HG03097 (cell line): Measurements from ENCODE around the gene AQP5.

Experiments
- ATAC-seq: cut with Tn5 transposase; IDR thresholded peaks from one replicate; pipeline ENCODE4 v1.9.1; 2021; ENCODE audit not compliant: unreplicated experiment, low FRiP score

The AQP5 gene

GRCh38 chr12:49962861-49963765 is 1.4 kb downstream of the AQP5 start:
- ATAC-seq: no peak

- ATAC-seq: no peak
These were observed 2.5 kb downstream of the AQP5 start for GRCh38 chr12:49963976-49964815.

- ATAC-seq: no peak
These were observed 3.4 kb downstream of the AQP5 start for GRCh38 chr12:49964849-49965624.

DNA sequence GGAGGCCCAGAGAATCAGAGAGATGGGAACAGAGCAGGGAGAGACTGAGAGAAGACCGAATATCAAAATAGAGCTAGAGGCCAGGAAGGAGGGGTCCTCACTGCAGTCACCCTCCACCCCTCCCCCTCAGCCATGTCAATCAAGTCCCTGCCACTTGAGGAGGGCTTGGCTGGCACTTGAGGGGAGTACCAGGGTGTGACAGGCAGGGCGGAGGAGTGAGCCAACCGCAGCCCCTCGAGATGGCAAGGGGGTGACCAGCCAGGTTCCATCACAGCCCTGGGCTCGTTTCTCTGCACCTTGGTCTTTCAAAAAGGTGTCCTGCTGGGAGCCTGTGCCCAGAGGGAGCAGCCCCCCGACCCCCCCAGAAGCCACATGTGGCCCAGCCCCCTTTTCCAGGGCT is 4.2 kb downstream of the AQP5 start:
- no peak for ATAC-seq

DNA sequence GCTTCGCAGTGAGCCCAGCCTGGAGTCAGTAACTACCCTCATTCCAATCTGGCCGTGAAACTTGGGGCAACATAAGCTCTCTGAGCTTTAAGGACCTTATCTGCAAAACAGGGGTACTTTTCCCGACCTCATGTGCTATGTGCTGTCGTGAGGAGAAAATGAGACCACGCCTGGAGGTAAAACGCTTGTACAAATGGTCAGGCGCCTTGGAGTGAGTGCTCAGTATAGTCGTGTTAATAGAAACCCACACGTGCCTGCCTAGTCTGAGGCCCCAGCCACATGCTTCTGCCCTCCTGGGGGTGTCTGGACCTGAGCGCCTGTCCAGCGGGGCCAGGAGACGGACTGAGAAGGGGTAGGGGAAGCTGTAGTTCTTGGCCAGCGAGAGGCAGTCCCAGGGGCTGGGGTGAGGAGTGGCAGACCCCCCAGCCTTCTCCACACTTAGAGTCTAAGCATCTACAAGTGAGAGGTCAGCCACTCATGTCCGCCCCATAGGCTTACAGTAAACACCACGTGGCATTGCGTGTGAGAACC is 4.9 kb downstream of the AQP5 start:
- ATAC-seq: no peak

DNA sequence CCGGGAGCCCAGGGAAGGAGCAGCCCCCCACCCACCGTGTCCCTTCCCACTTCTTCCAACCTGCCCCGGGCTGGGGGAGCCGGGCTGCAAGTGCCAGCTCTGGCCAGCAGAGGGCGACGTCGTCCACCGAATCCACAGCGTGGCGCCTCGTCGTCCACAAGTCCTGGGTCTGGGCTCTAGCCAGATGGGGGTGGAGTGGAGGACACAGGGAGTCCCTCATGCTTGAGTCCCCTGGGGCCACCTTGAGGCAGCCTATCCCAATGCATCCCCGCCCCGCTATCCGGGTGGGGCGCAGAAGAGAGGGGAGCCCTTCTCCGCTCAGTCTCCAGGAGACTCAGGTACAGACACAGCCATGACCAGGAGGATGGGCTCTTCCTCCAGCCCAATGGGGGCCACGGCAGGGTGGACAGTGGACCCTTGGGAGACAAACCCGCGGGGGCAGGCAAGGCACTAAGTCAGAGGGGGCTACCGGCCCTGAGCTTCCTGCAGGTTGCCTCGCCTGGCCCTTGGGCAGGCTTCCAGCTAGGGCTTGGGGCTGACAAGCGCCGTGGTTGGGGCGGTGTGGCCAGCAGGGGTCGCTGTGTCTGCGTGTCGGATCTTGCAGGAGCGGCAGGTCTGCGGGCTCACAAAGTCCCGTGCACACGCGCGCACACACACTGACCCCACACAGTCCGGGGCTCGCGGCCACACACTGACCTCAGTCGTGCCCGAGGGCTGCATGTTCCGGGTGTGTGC is 5.5 kb downstream of the AQP5 start:
- ATAC-seq: no peak

DNA sequence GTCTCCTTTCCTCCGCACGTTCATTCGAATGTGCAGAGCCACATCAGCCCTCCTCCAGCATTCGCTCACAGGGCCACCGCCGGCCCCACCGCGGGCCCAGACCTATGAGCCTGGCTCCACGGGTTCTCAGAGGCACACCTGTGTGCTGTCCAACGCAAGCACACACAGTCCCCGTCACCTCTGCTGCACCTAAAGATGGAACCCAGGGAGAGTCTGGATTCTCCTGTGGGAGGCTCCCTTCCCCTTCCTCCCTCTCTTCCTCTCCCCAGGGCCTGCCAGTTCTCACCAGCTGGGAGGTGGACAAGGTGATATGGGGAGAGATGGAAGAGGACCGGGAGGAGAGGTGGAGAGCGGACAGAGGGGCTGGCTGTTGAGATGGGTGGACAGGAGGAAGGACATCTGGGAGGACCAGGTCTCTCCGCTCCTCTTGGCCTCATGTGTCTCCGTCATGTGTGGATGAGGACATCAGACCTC is 6.1 kb downstream of the AQP5 start:
- no peak for ATAC-seq

DNA sequence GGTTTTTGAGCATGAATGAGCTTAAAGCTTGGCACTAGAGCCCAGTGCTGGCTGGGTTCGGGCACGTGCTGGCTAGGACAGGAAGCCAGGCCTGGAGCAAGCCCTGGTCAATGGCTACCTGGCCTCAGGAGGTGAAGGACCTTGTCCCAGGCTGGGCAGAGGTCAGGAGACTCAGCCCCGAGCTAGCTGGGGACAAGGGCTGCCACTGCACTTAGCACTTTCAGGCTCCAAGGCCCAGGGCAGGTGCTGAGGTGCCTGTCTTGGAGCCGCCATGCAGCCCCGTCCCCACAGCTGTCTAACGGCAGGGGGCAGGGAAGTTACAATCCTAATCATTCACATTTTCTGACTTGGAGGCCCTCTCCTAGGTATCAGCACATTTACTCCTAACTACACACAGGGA is 6.8 kb downstream of the AQP5 start:
- ATAC-seq: no peak

DNA sequence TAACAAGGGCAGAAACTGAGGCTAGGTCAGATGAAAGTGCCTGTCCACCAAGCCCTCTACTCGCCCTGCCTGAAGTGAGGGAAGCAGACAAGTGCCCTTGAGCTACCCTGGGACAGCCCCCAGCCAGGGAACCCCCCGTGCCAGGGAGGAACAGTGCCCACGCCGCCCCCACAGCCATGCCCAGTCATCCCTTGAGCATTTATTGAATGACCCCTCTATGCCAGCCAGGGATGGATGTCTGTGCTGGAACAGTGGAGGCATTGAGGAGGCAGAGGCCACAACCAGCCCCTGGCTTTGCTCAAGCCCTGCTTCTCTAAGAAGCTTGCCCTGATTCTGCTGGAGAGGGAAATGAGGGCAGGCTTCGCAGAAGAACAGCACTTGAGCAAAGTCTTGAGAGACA is 7.4 kb downstream of the AQP5 start:
- no peak for ATAC-seq

GRCh38 chr12:49969651-49970429 is 8.2 kb downstream of the AQP5 start:
- ATAC-seq: no peak

GRCh38 chr12:49970658-49971057 is 9.0 kb downstream of the AQP5 start:
- no peak for ATAC-seq

DNA sequence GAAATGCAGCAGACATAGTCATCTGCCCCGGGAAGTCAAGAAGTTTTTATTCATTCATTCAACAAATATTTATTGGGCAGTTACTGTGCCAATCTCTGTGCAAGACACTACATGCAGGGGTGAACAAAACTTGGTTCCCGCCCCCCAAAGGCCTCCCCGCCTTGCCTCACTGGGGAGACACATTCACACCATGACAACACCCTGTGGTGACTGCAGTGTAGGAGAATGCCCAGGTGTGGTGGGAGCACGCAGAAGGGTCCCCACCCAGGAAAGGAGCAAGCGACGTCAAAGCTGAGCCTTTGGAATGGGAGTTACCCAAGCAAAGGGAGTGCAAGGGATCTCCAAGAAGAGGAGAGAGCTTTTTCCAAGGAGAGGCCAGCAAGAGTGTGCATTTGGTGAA is 9.5 kb downstream of the AQP5 start:
- ATAC-seq: no peak

DNA sequence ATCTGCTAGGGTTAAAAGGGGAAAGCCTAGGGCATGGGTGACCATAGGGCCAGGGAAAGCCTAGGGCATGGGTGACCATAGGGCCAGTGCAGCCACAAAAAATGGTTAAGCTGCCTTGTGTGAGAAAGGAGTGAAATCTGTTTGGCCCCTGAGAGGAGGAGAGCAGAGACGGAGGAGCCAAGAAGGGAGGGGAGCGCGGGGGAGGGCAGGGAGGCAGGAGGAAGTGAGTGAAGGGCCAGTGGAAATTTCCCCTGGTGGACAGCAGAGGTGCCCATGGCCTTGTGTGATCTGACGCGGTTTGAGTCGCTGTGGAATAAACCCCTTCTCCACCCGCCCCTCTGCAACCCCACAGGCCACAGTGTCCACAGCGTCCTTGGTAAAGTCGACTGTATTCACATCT is 10.5 kb downstream of the AQP5 start:
- ATAC-seq: no peak

- ATAC-seq: no peak
These were observed 11.1 kb downstream of the AQP5 start, which contains the start of gene AQP6 for GRCh38 chr12:49972641-49973360. Gene AQP6 (plus strand): TSS chr12:49972947. CDS start chr12:49973174, 227 bp downstream.

- no peak for ATAC-seq
These were observed 11.7 kb downstream of the AQP5 start for GRCh38 chr12:49973361-49973830.

GRCh38 chr12:49974231-49974675 is 12.6 kb downstream of the AQP5 start:
- ATAC-seq: no peak

DNA sequence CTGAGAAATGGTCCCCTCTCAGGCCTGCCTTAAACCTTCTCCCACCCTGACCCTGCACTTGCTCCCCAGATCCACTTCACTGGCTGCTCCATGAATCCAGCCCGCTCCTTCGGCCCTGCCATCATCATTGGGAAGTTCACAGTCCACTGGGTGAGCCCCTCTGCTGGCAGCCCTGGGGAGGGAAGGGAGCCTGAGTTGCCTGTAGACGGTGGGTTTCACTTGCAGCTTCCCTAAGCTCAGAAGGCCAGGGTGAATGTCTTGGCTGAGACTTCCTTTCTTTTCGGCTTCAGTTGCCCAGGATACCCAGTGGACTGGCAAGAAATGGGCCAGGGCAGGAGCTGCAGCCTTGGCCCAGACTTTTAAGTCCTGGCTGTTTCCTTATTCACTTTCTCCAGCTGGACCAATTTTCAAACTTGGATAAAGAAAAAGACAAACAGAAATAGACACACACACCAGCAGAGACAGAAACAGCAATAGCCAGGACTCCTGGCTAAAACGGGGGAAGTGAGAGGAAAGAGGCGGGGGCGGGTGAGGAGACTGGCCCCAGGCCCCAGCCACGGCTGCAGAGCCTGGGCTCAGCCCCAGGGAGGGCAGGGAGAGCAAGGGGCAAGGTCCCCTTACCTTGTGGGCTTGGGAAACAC is 13.1 kb downstream of the AQP5 start:
- ATAC-seq: no peak

DNA sequence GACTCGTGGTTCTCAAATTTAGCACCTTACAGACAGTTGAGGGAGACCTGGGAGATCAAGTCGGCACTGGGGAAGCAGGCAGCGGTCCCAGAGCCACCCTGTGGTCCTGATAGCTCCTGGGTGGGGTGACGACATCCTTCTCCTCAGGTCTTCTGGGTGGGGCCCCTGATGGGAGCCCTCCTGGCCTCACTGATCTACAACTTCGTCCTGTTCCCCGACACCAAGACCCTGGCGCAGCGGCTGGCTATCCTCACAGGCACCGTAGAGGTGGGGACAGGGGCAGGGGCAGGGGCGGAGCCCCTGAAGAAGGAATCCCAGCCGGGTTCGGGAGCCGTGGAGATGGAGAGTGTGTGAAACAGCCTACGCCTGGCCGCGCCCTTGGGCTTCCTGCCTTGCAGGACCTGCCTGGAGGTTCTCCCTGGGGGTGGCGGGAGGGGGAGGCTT is 13.7 kb downstream of the AQP5 start:
- ATAC-seq: no peak
